GM19467 (cell line): ENCODE results near the gene CD207.
"Not testable (repeated sequence)": the region's sequence is repeated elsewhere in the genome, so short reads cannot be mapped to it uniquely, and the experiment has no call there.

ENCODE experiments used
- ATAC-seq: cut with Tn5 transposase; IDR thresholded peaks from one replicate; pipeline ENCODE4 v1.9.1; 2021; ENCODE audit warnings: mild to moderate bottlenecking, moderate library complexity; ENCODE audit not compliant: unreplicated experiment

The CD207 gene

GRCh38 chr2:70829916-70830315 is 5.7 kb downstream of the CD207 start:
- no peak for ATAC-seq

GRCh38 chr2:70828914-70829824 is 6.4 kb downstream of the CD207 start:
- ATAC-seq = no peak

GRCh38 chr2:70828115-70828514 is 7.5 kb downstream of the CD207 start:
- no peak for ATAC-seq

- no peak for ATAC-seq
Measured at GRCh38 chr2:70827388-70827787, 8.2 kb downstream of the CD207 start.

- no peak for ATAC-seq
Measured at GRCh38 chr2:70826696-70827350, 8.8 kb downstream of the CD207 start.

- ATAC-seq = no peak
Measured at GRCh38 chr2:70823249-70823648, 12.4 kb downstream of the CD207 start.

- ATAC-seq = no peak
Measured at GRCh38 chr2:70822843-70823242, 12.8 kb downstream of the CD207 start.

- no peak for ATAC-seq
Measured at GRCh38 chr2:70820499-70820898, 15.1 kb downstream of the CD207 start, which contains the start of gene CLEC4F. TSS of gene CLEC4F (minus strand) at chr2:70820599. CDS start at chr2:70820523, 76 bp downstream.

- no peak for ATAC-seq
Measured at GRCh38 chr2:70817284-70817954, 18.2 kb downstream of the CD207 start.

- no peak for ATAC-seq
Measured at GRCh38 chr2:70816726-70817125, 18.9 kb downstream of the CD207 start.

DNA sequence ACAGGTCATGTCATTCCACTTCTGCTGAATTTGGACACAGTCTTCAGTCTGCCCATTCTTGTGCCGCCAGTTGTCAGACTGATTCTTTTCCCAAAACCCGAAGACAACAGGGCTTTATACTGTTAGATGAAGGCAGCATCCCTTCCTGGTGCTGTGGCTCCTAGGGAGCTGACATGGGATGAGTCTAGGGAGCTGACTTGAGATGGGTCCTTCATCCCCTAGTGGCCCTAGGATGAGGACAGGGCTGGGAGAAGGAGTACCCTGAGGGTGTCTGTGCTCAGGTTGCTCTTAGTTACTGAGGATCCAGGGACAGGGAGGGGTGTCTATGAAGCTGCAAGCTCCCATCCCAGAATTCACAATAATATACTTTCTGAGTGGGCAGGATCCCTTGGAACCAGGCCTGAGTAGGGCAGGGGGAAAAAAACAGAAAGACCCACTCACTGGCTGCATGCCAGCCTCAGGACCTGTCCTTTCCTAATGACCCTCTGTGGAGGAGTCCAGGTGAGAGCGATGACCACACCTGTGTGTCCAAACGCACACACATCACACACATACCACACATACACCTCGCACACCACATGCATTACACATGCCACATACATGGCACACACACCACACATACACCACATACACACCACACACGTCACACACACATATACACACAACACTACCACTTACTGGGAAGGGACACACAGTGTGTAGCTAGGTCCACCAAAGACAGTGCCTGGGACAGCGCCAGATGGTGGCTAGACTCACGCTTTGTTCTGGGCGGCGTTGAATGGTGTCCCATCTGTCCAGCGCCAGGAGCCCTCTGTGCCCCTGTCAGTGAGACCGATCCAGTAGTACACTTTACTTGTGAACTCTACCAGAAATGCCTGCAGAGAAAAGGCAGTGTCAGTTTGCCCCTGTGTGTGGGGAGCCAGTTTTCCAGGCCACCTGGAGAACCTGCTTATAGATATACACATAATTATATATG is 26.3 kb downstream of the CD207 start:
- no peak for ATAC-seq

DNA sequence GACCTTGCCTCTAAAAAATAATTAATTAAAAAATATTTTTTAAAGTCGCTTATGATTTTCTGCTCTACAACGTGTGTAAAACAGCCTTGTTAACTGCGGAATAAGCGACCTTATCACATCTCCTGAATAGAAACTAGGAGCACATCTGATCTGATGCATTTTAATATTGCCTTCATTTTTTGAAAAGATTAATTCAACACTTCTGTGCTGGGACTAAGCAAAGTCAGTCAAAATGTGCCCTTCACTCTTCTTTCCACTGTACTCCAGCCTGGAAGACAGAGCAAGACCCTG is 27.8 kb downstream of the CD207 start:
- no peak for ATAC-seq

- no peak for ATAC-seq
Measured at GRCh38 chr2:70807102-70807827, 28.4 kb downstream of the CD207 start.

GRCh38 chr2:70806620-70807019 is 29.0 kb downstream of the CD207 start:
- ATAC-seq = no peak

GRCh38 chr2:70806013-70806412 is 29.6 kb downstream of the CD207 start:
- ATAC-seq = no peak

DNA sequence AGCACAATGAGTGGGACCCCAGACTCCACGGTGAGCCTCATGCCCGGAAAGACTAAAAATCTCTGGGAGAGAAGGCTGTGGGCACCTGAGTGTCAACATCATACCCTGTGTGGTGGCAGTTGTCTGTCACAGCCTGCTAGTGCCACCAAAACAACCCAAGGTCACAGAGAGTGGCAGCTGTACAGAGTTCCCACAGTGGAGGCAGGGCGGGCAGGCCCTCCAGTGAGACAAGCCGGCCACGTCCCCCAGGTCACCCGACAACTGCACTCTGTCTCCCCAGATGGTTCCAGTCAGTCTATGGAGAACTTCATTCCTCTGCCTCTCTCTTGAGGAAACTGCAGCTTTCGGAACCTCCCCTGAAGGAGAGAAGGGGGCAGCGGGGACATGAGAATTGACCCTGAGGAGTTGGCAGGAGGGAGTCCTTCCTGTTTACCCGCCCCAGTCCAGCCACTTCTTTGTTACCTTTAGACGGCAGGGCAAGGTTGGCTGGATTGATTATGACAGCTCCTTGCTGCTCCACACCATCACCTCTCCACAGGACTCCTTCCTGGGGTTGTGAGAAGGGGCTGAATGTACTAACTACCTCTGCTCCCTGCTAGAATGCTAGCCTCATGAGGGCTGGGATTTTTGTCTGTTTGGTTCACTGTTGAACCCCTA is 33.9 kb downstream of the CD207 start:
- ATAC-seq = no peak

- no peak for ATAC-seq
Measured at GRCh38 chr2:70799706-70800105, 35.9 kb downstream of the CD207 start.

GRCh38 chr2:70797996-70798395 is 37.6 kb downstream of the CD207 start:
- ATAC-seq = not testable (repeated sequence)

DNA sequence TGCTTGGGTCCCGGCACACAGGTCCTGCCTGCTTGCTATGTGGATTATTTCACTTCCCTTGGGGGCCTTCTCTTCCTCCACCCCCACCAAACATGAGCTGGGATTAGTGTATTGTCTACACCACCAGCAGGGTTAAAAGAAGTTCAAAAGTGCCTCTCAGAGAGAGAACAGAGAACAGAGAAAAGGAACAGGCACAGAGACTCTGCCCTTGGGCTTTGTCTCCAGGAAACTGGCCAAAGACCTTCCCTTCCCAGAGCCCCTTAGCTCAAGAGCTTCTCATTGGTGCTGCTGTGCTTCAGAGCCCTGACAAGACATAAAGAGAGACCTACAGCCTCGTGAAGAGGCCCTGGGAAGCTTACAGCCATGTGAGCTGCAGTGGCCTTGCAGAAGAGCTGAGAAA is 38.1 kb downstream of the CD207 start:
- no peak for ATAC-seq
